Muscle of back (tissue), 11 donors: ENCODE results near the gene ODF4. TPM values are rescaled to one million over a fixed set of nuclear protein-coding genes. Genes with fewer than 3 reads are reported as not detected.
"Not testable (repeated sequence)": the region's sequence is repeated elsewhere in the genome, so short reads cannot be mapped to it uniquely, and the experiment has no call there.

Experiments
- DNase-seq, 3 donors: peaks; one replicate each; pipeline versions ENCODE4 v3.0.0 to v3.0.0-alpha.2; 2013
- polyA plus RNA-seq, 10 donors: library from polyadenylated mRNA; unstranded; fragments of 120-200 nt; gene quantifications; one replicate each; pipeline ENCODE4 v1.2.1, GENCODE V29; 2013; ENCODE audit not compliant: insufficient read length in 10 of 10

The ODF4 gene
- polyA plus RNA-seq, 10 donors, result 0.29 TPM; not detected in 9

DNA sequence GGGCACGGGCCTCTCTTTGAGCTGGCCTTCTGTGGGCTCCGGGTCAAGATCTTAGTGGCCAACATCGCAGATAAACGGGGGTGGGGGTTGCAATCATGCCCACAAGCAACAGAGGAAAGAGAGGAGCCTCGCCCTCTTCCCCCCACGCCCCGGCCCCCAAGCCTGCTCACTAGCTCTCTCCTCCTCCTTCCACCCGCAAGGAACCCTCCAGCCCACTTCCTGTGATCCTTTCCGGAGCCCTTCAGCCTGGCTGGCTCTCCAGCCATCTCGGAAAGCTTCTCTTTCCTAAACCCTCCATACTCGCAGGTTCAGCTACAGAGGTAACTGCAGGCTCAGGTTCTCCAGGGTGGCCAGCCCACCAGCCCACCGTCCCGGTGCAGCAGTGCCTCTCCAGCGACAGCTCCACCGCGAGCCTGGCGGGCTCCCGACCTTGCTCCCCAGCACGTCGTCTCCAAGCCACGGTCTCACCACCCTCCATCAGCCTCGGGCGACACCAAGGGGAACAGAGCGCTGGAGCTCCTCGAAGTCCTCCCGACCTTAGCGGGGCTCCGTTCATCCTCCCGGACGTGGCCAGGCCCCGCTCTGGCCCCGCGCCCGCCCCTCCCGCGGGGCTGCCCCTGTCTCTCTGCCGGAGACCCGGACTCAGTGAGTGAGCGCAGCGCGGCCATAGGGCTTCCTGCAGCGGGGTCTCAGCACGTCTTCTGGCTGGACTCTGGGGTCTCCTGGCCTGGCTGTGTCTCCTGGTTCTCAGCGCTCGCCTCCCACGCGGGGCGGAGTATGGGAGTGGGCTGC, 12.9 kb upstream of the ODF4 start:
- DNase-seq, result peak; percentile 24 to 89 (median 66)

DNA sequence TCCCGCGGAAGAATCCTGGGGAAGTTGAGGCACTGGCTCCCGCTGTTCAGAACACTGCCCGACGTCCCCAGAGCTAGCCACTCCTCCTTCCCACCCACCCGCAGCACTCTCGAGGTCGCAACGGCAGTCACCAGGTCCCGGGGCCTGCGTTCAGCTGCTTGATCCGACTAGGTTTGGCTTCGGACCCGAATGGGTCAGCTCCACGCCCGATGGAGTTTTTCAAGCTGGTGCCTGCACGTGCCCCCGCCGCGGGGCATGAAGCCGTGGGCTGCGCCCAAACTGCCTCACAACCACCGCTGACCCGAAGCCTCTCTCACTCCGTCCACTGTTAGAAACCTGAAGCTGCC, 12.4 kb upstream of the ODF4 start:
- no peak for DNase-seq

DNA sequence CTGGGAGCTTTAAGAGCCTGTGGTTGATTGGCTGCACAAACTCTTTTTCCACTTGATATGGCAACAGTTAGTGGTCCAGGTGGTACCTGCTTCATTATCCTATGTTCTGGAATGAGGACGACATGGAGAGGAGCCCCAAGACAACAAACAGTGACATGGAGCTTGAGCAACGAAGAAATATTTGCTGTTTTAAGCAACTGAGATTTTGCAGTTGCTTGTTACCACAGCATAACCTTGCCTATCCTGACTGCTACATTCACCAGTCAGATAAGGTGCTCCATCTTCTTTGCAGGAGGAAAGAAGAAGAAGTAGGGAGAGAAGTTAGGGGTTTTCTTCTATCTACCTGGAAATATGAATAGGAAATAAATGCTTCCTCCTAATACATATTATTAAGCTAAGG, 7.5 kb upstream of the ODF4 start:
- DNase-seq, result no peak

DNA sequence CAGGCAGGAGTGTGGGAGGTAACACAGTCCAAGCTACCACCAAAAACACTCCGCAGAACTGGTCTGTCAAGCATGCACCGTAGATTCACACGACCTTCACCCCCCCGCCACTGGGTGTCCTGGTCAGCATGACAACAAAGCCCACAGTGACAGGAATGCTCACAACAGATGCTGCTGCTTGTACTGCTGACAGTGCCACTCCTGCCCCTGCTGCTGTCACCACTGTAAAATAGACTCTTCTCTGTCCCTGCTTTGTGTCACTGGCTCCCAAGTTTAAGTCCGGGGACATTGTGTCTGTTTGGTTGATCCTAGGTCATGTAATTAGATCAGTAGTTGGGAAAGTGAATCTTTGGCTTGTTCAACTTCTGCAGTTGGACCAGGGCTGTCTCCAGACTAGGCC, 7.0 kb upstream of the ODF4 start:
- no peak for DNase-seq

DNA sequence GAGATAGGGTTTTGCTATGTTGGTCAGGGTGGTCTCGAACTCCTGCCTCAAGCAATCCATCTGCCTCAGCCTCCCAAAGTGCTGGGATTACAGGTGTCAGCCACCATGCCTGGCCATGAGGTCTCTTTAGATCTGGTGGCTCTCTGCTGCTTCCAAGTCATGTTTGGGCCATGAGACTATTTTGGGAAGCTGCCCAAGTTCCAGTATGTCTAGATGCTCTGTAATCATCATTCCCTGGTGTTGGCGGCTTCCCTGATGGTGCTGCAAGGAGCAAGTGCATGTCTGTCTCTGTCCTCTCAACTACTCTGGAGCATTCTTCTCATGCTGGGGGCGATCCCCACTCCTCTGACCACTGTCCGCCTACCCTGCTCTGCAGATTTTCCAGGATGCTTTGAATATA, 6.4 kb upstream of the ODF4 start:
- no peak for DNase-seq

DNA sequence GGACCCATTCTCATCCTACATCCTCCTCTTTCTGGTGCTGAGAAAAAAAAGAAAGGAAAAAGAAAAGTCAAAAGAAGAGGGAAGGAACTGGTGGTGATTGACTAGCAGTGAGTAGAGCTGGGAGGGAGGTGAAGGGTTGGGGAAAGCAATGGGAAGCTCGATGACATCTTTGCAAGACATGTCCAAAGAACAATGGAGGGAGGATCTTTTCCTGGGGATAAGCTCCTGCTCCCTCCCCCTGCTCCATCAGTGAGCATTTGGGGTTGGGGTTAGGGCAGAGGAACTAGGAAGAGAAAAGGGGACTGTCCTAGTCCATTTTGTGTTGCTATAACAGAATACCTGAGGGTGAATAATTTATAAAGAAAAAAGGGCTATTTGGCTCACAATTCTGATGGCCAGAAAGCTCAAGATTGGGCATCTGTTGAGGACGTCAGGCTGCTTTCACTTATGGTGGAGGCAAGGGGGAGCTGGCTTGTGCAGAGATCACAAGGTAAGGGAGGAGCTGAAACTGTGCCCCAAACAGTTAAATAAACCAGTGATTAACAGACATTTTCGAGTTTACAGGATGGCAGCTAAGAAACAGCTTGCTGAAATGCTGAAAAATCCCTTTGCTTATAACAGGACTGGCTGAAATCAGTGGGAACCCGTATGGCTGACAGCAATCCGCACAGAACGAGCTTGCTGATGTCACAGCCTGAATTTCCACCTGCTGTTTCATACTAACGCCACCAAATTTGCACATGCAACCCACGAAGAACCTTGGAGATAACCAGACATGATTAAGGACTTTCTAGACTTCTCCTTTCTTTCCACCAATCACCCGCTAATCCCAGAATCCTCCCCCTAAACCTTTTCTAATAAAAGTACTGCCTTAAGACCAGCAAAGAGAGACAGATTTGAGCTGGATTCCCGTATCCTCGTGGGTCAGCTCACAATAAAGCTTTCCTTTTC, 1.6 kb upstream of the ODF4 start:
- DNase-seq, result no peak

DNA sequence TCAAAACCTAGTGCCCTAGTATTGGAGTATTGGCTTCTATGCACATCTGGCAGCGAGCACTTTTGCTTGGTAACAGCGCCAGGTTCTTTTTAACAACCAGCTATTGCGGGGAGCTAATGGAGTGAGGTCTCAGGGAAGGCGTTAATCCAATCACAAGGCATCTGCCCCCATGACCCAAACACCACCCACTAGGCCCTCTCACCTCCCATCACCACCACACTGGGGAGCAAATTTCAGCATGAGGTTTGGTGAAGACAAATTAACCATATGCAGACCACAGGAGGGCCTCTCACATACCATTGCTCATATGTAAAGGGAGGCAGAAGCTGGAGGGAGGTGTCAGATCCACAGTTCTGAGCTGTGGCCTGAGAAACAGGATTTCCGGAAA, 893 bp upstream of the ODF4 start:
- DNase-seq, result no peak

DNA sequence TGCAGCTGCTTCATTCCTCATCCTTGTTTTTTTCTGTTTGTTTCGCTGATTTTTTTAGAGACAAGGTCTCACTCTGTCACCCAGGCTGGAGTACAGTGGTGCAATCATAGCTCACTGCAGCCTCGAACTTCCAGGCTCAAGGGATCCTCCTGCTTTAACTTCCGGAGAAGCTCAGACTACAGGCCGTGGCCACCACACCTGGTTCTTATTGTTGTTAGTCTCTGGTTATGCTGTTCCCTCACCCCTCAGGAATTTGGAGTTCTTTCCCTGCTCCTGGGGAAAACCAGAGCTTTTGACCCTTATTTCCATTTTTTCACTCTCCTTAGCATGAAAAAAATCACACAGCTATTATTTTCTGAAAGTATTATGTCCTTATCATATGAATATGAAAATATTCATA, 1.8 kb downstream of the ODF4 start:
- no peak for DNase-seq

DNA sequence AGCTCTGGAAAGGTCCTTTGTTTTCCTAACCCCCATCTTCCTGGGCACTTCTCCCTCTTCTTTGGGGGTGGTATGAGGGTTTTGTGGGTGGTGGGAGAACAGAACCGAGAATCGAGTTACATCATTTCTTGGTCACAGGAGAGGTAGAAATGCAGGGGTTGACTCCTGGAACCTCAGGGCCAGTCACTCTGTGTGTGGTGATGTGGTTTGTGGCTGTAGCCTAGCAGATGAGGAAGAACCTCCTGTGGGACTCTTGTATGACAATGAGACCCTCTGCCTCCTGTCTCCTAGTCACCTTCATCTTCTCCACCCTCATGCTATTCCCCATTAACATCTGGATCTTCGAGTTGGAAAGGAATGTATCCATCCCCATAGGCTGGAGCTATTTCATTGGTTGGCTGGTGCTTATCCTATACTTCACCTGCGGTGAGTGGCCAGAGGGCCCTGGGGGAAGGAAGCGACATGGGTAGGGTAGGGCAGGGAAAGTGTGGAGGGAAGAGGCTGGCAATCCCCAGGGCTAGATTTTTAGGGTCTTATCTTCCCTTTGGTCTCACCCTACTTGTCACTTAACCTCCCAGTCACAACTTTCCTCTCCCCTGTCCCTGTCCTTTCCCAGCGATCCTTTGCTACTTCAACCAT, 5.5 kb downstream of the ODF4 start:
- DNase-seq, result no peak

DNA sequence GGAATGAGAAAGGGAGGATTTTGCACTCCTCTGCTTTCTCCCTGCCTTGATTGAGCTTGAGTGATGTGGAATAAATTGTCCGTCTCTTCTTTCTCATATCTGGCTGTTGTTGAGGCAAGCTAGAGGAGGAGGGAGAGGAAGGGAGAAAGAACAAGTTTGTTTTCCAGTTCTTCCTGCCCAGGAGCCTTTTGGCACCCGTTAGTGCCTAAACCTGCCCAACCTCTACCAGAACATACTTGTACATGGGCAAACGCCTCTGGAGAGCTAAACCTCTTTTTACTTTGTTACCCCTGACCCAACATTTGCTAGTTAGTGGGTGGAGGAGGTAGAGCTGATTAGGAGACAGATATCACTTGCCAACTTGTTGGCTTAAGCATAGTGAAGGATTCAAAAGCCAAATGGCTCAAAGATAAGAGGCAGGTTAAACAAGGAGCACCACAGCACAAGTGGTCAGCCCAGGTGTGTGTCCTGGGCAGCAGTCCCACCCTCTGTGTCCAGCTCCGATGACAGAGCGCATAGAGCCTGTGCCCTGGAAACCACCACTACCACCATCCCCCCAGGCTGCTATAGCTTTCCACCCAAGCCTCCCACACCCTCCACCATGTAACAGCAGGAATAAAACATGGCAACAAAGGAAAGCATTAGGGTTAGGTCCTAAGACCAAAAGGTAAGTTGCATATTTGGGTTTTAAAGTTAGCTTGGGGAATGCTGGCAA, 6.5 kb downstream of the ODF4 start:
- no peak for DNase-seq

DNA sequence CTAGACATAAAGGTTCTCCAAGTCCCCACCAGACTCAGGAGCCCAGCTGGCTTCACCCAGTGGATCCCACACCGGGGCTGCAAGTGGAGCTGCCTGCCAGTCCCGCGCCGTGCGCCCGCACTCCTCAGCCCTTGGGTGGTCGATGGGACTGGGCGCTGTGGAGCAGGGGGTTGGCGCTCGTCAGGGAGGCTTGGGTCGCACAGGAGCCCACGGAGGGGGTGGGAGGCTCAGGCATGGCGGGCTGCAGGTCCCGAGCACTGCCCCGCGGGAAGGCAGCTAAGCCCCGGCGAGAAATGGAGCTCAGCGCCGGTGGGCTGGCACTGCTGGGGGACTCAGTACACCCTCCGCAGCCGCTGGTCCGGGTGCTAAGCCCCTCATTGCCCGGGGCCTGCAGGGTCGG, 7.4 kb downstream of the ODF4 start:
- DNase-seq, result not testable (repeated sequence)

DNA sequence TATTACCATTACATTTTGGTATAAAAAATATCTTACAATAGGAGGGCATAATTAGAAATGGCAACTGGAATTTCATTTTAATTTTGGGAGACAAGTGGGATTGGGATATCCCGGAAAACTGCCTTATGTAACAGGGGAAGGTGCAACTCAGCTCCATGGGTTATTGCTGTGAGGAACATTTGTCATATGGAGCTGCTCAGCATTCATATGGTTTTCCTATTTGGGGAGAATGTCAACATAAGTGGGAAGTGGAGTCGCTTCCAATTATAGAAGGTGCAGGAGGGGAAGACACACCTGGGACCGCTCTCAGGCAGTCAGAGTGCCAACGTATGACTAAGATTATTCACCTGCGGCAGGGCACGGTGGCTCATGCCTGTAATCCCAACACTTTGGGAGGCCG, 10.7 kb downstream of the ODF4 start:
- no peak for DNase-seq

DNA sequence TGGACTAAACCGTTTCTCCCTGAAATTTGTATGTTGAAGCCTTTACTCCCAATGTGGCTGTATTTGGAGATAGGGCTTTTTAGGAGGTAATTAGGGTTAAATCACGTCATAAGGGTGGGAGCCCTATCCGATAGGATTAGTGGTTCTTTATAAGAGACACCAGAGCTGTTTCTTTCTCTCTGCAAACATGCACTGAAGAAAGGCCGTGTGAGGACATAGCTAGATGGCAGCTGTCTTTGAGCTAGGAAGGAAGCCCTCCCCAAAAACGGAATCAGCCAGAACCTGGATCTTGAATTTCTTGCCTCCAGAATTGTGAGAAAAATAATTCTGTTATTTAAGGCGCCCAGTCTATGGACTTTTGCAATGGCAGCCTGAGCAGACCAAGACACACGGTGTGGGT, 14.1 kb downstream of the ODF4 start:
- DNase-seq, result no peak

DNA sequence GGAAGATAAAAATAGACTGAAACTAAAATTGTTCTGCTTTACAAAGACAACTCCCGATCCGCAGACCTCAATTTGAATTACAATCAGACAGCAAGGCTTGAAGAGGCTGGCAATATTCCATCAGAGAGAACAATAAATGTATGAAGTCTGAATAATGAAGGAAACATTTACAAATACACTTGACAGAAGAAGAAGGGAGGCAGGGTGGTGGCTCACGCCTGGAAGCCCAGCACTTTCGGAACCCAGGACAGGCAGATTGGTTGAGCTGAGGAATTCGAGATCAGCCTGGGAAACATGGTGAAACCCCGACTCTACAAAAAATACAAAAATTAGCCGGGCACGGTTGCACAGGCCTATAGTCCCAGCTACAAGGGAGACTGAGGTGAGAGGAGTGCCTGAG, 14.6 kb downstream of the ODF4 start:
- DNase-seq, result no peak

DNA sequence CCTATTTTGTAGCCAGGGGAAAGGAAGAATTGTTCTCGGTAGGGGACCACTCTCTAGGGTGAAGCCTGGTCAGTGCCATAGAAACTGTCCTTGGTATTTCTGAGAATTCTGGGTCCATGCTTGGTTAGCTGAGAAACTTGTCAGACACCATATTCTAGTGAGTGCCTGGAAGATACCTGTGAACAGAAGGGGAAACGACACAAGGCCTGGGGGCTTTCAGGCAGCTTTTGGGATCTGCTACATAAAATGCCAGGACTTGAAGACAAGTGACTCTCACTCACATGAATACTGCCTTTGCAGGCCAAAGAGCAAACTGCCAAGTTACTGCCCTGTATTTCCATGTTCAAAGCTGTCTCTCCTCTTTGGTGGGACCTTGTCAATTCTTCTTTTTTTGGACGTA, 18.3 kb downstream of the ODF4 start:
- DNase-seq, result no peak

DNA sequence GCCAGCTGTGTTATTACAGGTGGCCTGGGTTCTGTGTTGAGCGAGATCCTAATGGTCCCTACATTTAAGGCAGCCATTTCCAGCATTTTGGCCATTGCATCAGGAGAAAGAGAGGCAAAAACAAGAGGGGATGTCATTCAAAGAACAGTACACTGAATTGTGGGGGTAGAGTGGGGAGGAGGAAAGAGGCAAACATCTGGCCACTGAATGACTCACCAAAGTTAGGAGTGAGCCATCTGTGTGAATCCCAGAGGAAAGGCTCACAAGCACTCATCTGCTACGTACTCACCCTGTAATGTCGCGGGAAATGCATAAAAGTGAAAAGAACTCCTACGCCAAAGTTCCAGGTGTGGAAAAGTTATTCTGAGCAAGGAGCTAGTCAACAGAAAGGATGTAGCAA, 20.1 kb downstream of the ODF4 start:
- DNase-seq, result peak; percentile 55 to 79 (median 74)

DNA sequence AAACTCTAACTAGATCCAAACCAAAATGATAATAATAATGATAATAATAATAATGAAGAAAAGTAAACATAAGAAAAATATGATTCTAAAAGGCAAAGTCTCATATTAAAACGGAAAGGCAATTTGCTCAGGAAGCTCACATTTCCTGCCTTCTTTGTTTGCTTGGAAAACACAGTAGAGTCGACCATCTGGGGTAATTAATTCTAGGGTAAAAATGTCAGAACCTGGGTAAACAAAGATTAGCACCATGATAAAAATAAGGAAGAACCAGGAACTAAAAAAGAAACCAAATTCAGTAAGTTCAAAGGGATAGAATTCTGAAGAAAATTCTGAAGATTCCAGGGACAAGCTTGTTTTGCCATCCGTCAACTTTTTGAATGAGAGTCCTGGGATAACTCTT, 20.6 kb downstream of the ODF4 start:
- DNase-seq, result no peak

DNA sequence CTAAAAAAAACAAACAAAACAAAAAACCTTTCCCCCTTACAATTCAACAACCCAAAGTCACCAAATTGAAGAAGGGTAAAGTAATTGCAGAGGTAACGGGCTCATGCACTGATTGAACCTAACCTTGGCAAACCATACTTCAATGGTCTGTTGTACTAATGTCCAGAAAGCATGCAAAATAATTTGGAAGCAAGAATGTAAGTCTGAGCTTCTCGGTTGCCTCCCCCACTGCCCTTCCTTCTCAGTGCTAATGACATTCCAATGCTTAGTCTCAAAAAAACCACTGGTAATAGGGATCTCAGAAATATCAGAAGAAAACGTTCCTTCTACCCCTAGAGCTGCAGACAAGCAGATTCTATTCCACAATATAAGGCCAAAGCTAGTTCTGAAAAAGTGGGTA, 21.1 kb downstream of the ODF4 start:
- no peak for DNase-seq

DNA sequence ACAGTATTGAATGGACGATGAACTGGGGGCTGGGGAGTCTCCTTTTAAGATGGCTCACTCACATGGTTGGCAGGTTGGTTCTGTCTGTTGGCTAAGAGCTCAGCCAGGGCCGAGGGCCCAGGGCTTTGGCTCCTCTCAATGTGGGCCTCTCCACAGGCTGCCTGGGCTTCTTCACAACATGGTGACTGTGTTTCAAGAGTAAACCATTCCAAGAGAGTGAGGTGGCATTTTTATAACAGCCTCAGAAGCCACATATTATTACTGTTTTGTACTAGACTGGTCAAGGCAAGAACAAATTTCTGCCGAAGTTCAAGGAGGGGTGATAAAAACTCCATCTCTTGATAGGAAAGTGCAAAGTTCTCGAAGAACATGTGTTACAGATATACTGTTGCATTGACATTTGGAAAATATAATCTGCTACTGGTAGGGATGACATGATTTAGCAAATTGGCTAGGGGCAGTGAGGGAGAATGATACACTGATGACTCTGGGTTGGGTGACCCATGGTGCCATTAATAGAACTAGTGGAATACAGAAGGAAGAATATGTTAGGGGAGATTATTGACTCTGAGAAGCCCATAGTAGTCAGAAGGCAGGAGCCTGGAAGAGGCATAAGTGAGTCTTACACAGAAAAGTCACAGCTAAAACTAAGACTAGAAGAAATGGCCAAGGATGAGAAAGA, 23.2 kb downstream of the ODF4 start:
- DNase-seq, result no peak

DNA sequence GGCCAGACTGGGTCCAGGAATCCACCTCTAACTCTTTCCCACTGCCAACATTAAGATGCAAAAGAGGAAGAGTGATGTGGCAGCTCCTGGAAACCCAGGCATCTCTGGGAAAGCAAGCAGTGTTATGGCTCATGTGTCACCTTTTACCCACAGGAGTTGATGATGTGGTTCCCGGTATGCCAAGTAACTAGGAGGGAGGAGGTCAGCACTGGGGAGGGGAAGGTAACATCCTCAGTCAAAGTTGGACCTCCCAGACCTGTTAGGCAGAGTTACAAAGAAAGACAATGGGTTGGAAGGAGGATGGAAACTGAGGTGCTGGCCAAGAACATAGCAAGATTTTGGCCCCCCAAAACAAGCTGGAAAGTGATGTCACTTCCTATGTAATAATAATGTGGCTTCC, 25.5 kb downstream of the ODF4 start:
- DNase-seq, result no peak

DNA sequence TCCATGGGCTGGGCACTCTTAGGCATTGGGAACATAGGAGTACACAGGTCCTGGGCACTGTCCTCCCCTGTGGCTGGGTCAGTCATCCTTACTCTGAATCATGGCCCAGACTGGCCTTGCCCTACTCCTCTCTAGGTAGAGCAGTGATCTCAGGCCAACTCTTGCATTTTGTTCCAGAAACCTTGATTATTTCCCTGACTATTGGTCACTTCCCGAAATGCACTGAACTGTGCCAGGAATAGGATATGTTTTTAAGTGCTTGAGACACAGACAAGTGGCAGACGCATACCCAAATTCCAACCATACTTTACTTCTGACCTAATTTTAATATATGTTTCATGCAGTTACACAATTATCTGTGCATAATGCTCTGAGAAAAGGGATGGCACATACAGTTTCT, 26.6 kb downstream of the ODF4 start:
- DNase-seq, result no peak

DNA sequence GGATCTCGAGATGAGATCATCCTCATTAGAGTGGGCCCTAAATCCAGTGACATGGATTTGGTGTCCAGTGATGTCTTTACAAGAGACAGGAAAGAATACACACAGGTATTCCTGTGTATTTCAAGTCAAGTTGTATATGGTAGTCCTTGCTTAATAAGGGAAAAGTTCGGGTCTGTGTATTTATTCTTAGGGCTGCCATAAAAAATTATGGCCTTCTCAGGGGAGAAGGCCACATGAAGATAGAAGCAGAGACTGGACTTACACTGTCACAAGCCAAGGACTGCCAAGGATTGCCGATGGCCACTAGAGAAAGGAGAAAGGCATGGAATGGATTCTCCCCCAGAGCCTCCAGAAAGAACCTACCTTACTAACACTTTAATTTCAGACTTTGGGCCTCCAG, 28.6 kb downstream of the ODF4 start:
- no peak for DNase-seq
